ENCODE results near the gene TNS2.
A peak's percentile ranks its signal among the peaks of the same experiment; 100 is the strongest.

The TNS2 gene

DNA sequence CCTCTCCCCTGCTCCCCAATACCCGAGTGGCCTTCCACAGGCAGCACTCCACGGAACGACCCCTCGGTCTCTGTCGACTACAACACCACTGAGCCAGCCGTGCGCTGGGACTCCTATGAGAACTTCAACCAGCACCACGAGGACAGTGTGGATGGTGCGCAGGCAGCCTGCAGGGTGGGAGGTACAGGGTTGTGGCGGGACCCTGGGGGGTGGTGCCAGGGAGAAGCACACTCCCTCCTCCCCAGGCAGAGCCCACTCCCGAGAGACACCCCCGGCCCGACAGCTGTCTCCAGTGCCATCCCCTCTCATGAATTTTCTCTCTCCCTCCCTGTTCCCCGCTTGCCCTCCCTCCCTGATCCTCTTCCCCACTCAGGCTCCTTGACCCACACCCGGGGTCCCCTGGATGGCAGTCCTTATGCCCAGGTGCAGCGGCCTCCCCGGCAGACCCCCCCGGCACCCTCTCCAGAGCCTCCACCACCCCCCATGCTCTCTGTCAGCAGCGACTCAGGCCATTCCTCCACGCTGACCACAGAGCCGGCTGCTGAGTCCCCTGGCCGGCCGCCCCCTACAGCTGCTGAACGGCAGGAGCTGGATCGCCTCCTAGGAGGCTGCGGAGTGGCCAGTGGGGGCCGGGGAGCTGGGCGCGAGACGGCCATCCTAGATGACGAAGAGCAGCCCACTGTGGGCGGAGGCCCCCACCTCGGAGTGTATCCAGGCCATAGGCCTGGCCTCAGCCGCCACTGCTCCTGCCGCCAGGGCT lies 9.0 kb downstream of the TNS2 start:
- no peak for DNase-seq

DNA sequence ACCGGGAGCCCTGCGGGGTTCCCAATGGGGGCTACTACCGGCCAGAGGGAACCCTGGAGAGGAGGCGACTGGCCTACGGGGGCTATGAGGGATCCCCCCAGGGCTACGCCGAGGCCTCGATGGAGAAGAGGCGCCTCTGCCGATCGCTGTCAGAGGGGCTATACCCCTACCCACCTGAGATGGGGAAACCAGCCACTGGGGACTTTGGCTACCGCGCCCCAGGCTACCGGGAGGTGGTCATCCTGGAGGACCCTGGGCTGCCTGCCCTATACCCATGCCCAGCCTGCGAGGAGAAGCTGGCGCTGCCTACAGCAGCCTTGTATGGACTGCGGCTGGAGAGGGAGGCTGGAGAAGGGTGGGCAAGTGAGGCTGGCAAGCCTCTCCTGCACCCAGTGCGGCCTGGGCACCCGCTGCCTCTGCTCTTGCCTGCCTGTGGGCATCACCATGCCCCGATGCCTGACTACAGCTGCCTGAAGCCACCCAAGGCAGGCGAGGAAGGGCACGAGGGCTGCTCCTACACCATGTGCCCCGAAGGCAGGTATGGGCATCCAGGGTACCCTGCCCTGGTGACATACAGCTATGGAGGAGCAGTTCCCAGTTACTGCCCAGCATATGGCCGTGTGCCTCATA lies 9.7 kb downstream of the TNS2 start:
- DNase-seq: no peak

DNA sequence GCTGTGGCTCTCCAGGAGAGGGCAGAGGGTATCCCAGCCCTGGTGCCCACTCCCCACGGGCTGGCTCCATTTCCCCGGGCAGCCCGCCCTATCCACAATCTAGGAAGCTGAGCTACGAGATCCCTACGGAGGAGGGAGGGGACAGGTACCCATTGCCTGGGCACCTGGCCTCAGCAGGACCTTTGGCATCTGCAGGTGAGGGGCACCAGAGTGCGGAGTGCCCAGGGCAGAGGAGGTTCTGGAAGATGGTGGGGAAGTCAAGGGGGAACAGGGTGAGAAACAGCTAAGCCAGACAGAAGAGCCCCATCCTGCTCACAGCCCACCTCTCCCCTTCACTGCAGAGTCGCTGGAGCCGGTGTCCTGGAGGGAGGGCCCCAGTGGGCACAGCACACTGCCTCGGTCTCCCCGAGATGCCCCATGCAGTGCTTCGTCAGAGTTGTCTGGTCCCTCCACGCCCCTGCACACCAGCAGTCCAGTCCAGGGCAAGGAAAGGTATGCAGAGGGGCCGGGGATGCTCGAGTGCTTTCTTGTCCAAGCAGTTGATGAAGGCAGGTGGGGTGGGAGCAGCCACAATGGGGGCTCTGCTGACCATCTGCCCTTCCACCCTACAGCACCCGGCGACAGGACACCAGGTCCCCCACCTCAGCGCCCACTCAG lies 10.3 kb downstream of the TNS2 start:
- no peak for DNase-seq

DNA sequence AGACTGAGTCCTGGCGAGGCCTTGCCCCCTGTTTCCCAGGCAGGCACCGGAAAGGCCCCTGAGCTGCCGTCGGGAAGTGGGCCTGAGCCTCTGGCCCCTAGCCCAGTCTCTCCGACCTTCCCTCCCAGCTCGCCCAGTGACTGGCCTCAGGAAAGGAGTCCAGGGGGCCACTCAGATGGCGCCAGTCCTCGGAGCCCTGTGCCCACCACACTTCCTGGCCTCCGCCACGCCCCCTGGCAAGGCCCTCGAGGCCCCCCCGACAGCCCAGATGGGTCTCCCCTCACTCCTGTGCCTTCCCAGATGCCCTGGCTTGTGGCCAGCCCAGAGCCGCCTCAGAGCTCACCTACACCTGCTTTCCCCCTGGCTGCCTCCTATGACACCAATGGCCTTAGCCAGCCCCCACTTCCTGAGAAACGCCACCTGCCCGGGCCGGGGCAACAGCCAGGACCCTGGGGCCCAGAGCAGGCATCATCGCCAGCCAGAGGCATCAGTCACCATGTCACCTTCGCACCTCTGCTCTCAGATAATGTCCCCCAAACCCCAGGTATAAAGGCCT lies 10.9 kb downstream of the TNS2 start:
- DNase-seq: no peak

DNA sequence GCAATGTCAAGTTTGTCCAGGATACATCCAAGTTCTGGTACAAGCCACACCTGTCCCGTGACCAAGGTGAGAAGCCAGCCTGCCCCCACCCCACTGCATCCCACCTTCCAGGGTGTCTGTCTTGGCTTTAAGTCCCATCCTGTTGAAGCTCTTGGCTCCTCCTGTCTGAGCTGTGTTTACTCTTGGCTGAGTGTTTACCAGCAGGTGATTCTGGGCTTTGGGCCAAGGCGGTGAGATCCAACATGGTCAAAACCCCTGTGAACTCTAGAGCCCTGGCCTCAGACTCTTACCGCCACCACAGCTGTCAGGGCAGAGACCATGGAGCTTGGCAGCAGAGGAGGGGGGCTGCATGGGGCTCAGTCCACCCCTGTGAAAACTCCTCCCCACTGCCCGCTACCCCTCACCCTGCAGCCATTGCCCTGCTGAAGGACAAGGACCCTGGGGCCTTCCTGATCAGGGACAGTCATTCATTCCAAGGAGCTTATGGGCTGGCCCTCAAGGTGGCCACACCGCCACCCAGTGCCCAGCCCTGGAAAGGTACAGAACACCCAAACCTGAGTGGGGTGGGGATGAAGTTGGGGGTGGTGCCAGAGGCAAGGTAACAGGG lies 11.6 kb downstream of the TNS2 start:
- DNase-seq: no peak

DNA sequence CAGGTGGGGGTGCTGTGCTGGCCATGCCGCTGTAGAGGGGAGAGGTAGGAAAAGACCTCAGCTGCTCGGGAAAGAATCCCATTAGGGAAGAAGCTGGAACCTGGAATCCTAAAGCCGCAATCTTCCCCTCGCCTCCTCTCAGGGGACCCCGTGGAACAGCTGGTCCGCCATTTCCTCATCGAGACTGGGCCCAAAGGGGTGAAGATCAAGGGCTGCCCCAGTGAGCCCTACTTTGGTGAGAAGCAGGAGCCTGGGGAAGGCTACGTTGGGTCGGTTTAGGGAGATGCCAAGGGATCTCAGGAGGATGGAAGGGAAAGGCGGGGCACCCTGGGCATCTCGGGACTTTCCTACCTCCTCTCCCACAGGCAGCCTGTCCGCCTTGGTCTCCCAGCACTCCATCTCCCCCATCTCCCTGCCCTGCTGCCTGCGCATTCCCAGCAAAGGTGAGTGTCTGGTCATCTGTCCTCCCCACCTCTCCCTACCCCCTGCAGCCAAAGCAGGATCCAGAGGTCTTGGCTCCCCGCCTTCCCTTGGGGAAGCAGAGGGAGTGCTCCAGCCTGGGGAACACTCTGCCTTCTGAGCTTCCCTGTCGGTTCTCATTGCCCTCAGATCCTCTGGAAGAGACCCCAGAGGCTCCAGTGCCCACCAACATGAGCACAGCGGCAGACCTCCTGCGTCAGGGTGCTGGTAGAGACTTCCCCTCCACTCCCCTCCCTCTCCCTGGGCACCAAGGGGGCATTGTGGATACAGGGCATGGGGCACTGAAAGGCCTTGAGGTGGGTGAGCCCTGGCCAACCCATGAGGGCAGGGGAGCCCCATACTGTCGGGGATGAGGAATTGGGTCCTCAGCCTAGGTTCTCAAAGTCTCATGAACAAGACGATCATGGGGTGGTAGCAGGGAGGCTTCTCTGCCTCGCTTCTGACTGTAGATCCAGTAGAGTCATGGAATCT lies 12.4 kb downstream of the TNS2 start:
- DNase-seq: no peak

DNA sequence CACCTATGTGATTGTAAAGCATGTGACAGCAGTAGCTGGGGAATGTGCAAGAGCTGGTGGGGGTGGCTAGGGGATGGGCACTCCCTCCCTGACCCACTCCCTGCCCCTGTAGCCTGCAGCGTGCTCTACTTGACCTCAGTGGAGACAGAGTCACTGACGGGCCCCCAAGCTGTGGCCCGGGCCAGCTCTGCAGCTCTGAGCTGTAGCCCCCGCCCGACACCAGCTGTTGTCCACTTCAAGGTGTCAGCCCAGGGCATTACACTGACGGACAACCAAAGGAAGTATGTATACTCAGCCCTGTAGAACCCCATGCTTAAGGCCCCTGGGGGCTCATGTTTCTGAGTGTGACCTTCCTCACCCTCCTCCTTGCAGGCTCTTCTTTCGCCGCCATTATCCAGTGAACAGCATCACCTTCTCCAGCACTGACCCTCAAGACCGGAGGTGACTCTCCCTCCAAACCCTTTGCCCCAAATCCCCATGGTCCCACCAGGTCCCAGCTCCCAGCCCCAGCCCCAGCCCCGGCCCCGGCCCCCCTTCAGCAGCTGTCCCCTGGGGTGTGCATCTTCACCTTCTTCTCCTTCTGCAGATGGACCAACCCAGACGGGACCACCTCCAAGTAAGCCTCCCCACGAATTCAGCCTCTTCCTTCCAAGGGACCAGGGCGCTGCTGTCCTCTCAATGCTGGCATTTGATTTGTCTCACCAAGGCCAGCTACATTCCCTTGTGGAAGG lies 13.3 kb downstream of the TNS2 start:
- no peak for DNase-seq

DNA sequence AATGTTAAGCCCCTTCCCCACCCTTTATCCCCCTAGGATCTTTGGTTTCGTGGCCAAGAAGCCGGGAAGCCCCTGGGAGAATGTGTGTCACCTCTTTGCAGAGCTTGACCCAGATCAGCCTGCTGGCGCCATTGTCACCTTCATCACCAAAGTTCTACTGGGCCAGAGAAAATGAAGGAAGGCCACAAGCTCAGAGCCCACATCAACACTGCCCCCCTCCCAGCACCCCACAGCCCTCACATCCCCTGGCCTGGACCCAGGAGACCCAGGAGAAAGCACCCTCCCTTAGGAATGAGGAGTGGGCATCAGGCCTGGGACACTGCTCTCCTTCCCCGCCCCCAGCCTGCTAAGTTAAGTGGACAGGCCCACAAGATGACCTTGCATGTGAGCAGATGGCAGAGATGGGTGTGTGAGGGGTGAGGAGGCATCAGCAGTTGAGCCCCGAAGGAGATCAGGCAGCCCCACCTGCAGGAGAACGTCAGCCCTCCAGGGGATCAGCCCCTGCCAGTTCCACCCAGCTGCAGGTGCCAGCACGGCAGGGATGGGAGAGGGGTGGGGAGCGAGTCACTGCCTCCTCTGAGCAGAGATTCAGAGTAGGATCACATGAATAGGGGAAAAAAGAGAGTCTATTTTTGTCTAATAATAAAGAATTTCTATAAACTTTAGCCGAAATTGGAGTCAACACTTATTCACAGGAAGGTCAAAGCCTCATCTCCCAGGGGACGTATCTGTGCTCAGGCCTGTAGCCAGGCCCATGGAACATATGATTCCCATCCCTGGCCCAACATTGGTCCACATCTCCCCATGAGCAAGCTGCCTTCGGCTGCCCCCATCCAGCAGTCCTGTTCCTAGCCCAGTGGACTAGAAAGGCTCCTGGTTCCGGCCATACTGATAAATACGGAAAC lies 14.1 kb downstream of the TNS2 start:
- DNase-seq: no peak

DNA sequence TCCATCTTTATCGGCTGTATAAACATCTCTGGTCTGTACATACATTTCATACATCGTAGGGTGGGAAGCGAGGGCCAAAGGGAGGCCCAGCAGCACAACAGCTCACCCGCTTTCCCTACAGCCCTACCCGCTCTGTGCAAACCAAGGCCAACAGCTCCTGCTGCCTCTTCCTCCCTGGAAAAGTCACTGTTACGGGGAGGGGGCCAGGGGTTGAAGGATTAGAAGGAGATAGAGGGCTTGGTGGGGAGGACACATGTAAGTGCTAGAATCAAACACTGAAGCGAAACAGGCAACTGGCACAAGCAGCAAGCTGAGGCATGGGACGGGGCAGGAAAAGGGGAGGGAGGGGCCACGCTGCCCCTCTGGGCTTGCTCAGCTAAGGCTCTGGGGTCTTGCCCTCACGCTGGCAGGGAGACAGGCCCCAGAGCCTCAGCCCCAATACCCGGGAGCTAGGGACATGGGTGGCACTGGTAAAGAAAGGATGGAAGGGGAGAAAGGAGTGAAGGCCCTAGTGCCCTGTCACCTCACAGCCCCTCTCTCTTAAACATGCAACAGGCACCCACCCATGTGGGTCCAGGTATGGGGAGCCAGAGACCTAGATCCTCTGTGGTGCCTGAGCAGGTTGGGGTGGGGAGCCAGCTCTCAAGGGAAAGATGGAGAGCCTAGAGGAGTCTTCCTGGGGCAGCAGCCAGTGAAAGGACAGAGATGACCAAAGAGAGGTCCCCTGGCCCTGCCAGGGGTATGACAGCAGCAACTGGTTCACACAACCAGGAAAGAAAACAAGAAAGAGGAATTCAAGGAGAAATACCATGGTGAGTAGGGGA lies 15.0 kb downstream of the TNS2 start:
- no peak for DNase-seq

DNA sequence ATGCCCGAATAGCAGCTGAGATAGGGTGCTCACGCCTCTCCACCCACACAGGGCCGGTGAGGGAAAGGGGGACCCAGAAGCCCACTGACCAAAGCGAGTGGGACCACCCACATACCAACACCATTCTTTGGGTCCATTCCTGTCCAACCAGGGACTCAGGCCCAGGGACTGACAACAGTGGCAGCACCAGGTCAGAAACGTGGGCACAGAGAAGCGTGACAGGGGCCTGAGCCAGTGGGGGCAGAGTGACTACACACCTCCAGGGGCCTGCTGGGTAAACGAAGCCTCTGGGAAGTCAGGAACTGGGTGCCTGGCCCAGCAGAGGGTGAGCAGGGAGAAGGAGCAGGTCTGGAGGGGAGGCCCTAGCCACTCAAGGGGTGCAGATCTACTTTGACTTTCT lies 15.6 kb downstream of the TNS2 start:
- DNase-seq: no peak

DNA sequence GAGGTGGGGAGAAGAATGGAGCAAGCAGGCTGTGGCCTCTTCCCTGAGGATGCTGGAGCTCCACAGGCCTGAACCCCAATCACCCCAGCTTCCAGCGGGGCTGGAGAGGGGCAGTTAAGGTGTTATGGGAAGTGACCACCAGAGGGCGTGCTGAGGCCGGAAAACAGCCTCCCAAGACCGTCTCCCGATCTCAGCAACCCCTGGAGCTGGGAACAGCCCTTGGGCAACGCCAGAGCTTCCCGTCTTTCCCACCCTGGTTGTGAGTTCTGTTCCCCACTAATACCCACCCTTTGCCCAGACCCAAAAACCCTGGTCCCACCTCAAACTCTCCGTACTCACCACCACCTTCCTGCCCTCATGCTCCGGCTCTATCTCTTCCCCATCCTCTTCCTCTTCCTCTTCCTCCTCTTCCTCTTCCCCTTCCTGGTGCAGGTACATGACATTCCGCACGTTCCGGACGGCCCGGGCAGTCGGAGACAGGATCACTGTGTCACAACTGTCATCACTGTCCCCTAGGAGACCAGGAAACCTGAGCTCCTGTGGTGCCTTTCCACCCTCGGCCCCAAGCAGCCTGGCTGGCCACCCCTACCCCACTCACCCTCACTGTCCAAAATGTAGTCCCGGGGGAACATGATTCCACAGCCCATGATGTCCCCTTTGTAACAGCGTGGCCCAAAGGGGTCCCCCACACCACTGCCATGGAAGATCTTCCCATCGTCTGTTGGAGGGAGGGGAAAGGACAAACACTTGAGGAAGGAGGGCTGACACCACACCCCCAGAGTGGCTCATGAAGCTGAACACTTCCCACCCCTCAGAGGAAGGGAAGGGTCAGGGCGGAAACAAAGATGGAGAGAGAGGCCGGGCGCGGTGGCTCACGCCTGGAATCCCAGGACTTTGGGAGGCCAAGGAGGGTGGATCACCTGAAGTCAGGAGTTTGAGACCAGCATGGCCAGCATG lies 16.4 kb downstream of the TNS2 start:
- DNase-seq: peak; percentile 69

DNA sequence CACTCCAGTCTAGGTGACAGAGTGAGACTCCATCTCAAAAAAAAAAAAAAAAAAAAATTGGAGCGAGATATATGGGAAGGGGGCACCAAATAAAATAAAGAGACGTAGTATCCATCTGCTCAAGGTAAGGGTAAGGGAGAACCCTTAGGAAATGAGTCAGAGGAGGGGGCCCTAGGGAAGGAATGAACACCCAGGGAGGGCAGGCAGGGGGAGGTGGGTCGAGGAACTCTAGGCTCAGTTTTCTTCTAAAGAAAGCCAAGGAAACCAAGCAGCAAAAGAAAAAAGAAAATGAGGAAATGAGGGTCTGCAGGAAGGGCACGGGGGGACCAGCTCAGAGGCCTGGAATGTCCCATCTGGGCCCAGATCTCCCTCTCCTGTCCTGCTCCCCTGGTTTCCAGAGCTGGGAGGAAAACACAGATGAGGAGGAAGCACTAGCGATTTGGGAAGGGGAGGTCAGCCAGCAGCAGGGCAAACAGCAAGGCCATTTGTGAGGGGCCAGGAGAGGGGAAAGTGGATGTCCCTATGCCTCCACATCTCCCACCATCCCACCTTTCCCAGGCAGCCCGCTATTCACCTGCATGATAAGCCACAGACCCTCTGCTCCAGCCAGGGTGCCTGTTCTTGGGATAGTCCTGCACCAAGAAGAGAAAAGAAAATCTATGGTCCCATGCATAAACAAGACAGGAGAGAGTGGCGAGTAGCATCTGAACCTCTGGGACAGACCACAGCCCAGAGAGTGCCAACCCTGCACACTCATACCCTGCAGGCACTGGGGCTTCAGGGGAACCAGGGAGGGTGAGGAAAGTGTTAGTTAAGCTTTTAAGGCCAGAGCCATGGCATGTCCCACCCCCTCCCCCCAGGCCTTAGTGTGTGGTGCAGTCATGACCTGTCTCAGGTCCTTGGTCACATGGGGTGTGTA lies 17.5 kb downstream of the TNS2 start:
- DNase-seq: no peak

DNA sequence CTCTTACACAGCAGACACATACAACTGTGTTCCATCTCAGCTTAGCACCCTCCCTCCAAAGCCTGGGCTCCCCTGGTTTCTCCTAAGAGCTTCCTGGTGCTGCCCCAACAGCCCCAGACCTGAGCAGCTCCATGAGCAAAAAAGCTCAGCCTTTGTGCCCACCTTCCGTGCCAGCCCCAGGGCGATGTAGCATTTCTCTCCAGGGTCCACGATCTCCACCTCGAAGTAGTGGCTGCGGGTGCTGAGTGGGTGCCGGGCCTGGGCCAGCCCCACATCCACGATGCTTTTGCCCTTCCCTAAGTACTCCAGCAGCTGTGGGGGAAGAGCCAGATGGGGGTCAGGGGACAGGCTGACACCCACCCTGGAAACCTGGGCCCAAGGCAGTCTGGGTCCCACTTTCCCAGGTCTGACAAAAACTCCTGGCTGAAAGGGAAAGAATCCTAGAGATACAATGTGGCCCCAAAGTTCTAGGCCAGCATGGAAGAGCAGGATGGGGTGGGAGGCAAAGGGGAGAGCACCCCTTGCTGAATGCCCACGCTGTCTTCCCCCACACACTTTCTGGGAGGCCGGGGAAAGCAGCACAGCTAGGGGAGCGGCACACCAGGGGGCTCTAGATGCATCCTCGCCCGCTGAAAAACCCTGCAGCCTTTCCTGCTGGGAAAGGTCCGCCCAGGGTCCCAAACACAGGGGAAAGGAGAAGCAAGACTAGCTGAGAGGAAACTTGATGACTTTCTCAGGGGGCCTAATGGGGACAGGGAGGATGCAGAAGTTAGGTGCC lies 18.3 kb downstream of the TNS2 start:
- no peak for DNase-seq

DNA sequence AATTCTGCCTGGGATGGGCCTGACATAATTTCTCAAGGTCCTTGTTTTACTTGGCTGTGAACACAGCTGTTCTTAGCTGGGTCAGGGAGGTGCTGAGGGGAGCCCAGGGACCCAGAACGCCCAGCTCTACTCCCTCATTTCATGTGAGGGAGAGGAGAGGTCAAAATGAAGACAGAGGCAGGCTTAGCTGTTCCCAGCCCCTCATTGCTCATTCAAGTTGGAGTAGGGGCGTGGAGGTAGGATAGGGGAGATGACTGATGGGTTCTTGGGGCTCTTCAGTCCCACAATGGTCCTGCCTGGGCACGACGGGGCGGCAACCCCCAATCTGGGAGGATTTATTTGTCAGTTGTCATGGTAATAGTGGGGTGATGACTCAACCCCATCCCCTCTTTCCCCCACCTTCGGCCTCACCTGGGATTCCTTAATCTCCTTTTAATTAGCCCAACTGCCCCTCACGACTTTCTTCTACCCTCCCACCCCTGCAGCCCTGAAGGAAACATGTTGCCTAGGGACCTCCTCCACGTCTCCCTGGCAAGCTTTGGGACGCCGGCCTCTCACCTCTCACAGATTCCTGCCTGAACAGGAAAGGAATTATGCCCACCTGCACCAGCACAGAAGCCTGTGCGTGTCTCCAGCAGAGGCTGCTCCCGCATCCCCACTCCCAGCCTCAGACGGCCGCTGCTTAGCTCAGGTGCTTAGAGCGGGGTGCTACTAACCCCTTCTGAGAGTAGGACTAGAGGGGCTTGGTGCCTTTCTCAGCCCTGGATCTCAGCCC lies 19.1 kb downstream of the TNS2 start:
- DNase-seq: no peak

DNA sequence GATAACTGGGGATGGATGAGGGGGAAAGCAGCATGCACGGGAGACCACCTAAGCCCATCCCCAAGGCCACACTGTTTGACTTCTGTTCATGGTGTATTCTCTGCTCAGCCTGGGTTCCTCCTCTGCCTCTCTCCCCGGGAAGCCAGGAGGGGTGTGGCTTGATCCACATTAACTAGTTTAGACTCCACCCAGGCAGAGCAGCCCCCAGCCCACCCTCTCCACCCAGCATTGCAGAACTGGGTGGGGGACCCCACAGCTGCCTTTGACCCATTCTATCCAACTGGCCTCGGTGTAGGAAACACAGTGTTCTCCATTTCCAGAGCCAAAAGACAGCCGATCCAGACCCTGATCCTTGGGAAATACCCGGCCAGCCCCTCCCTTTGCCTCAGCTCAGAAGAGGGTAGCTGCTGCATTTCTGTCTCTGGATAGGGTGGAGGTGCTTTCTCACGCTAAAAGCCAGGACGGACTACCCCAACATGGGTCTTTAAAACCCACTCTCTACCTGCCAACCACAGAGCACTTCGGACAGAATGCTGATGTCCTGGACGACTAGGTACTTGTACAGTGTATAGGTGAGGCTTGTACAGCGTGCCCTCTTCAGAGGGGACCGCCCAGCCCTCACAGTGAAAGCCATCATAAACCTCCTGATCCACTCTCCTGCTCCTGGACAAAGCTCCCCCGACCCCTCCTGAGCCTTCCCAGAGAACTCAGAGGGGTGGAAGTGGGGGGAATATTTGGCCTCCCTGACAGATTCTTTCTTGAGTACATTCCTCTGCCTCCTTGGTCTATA lies 20.0 kb downstream of the TNS2 start:
- DNase-seq: no peak
